Measurements from ENCODE around the gene SPATA46. TPM values are rescaled to one million over a fixed set of nuclear protein-coding genes. Genes with fewer than 3 reads are reported as not detected.

Gene SPATA46
- total and polyA plus RNA-seq, 2 donors from 2014 or later, result not detected

- H3K27me3 ChIP-seq (ENCODE audit: control insufficient read depth, insufficient read depth, low read length), result no peaks in the 10 kb centered on the region
- H3K4me1 ChIP-seq (ENCODE audit: control insufficient read depth in 2 of 3, insufficient read depth in 2 of 3, low read depth in 1 of 3, low read length in 3 of 3), result peaks cover 0 to 5% (median 0%) of the 10 kb centered on the region in 3 donors
- FAIRE-seq, result no peak
- no peak overlapping the region for H3K4me3 ChIP-seq (ENCODE audit: low read length in 3 of 3)
- DNase-seq, result no peak
- no peak for TF ChIP-seq CTCF (IDR thresholded peaks at IDR 0.05; ENCODE audit: borderline replicate concordance, extremely low read depth, insufficient read depth)
- no peak overlapping the region for H3K9ac ChIP-seq (ENCODE audit: low read length in 3 of 3)
- H3K9me3 ChIP-seq (ENCODE audit: control insufficient read depth in 2 of 3, insufficient read depth in 1 of 3, low read length in 3 of 3), result no peaks in the 10 kb centered on the region
- intact Hi-C loops (cut with DNase I), result no loop called here
- no peaks in the 10 kb centered on the region for H3K36me3 ChIP-seq (ENCODE audit: control insufficient read depth in 2 of 3, insufficient read depth in 3 of 3, low read length in 3 of 3)
- no peak overlapping the region for H3K27ac ChIP-seq (ENCODE audit: low read depth in 2 of 2, low read length in 2 of 2)
These were observed 9.9 kb upstream of the SPATA46 start for GRCh38 chr1:162386292-162387225.

GRCh38 chr1:162385702-162386101, 9.0 kb upstream of the SPATA46 start:
- Histone ChIP-seq H3K4me1 (ENCODE audit: control insufficient read depth in 2 of 3, insufficient read depth in 2 of 3, low read depth in 1 of 3, low read length in 3 of 3) (peaks cover 0 to 8% (median 0%) of the 10 kb centered on the region in 3 donors), H3K9ac (ENCODE audit: low read length in 3 of 3) (no peak overlapping the region), H3K27ac (ENCODE audit: low read depth in 2 of 2, low read length in 2 of 2) (no peak overlapping the region), H3K36me3 (ENCODE audit: control insufficient read depth in 2 of 3, insufficient read depth in 3 of 3, low read length in 3 of 3) (no peaks in the 10 kb centered on the region), H3K27me3 (ENCODE audit: control insufficient read depth, insufficient read depth, low read length) (no peaks in the 10 kb centered on the region), H3K9me3 (ENCODE audit: control insufficient read depth in 2 of 3, insufficient read depth in 1 of 3, low read length in 3 of 3) (no peaks in the 10 kb centered on the region), H3K4me3 (ENCODE audit: low read length in 3 of 3) (no peak overlapping the region)
- FAIRE-seq, result no peak
- intact Hi-C loops (cut with DNase I), result no loop called here
- no peak for TF ChIP-seq CTCF (IDR thresholded peaks at IDR 0.05; ENCODE audit: borderline replicate concordance, extremely low read depth, insufficient read depth)
- DNase-seq, result no peak

- no peak for FAIRE-seq
- no peak for DNase-seq
- Histone ChIP-seq H3K36me3 (ENCODE audit: control insufficient read depth in 2 of 3, insufficient read depth in 3 of 3, low read length in 3 of 3) (no peaks in the 10 kb centered on the region), H3K9me3 (ENCODE audit: control insufficient read depth in 2 of 3, insufficient read depth in 1 of 3, low read length in 3 of 3) (no peaks in the 10 kb centered on the region), H3K27ac (ENCODE audit: low read depth in 2 of 2, low read length in 2 of 2) (no peak overlapping the region), H3K9ac (ENCODE audit: low read length in 3 of 3) (no peak overlapping the region), H3K4me1 (ENCODE audit: control insufficient read depth in 2 of 3, insufficient read depth in 2 of 3, low read depth in 1 of 3, low read length in 3 of 3) (peaks cover 0 to 8% (median 0%) of the 10 kb centered on the region in 3 donors), H3K27me3 (ENCODE audit: control insufficient read depth, insufficient read depth, low read length) (no peaks in the 10 kb centered on the region), H3K4me3 (ENCODE audit: low read length in 3 of 3) (no peak overlapping the region)
- intact Hi-C loops (cut with DNase I), result no loop called here
- TF ChIP-seq CTCF (IDR thresholded peaks at IDR 0.05; ENCODE audit: borderline replicate concordance, extremely low read depth, insufficient read depth), result no peak
These were observed 8.6 kb upstream of the SPATA46 start for GRCh38 chr1:162385280-162385623.
